DND-41 (cell line): ENCODE results near the gene SLC25A4.

ENCODE experiments used
- ATAC-seq: fragments of 200-7000 bp; cut with Tn5 transposase; 3 replicates; pipeline ENCODE4 v1.9.1; 2021; ENCODE audit warnings: low read depth; ENCODE audit not compliant: insufficient read depth
- DNase-seq: peaks from one replicate; pipeline ENCODE4 v3.0.0-alpha.2; 2020
- H2AFZ ChIP-seq: 2 replicates; pipeline ENCODE4 v1.6.0; 2012; ENCODE audit warnings: low read depth, low read length
- H3K27ac ChIP-seq: 2 replicates; pipeline ENCODE4 v1.5.1; 2012; ENCODE audit warnings: low read length, inconsistent platforms
- H3K27me3 ChIP-seq: fragments of 200-600 bp; sonication (generic); 2 replicates; pipeline ENCODE4 v1.6.0; 2012; ENCODE audit warnings: low read length, mild to moderate bottlenecking, inconsistent platforms; ENCODE audit not compliant: insufficient read depth, poor library complexity
- H3K36me3 ChIP-seq: 2 replicates; pipeline ENCODE4 v1.5.1; 2012; ENCODE audit warnings: low read length, inconsistent platforms; ENCODE audit not compliant: insufficient read depth
- H3K4me1 ChIP-seq: 2 replicates; pipeline ENCODE4 v1.5.1; 2012; ENCODE audit warnings: mild to moderate bottlenecking, low read length; ENCODE audit not compliant: insufficient read depth
- H3K4me2 ChIP-seq: 2 replicates; pipeline ENCODE4 v1.6.0; 2012; ENCODE audit warnings: mild to moderate bottlenecking, moderate library complexity, low read length, inconsistent platforms; ENCODE audit not compliant: insufficient read depth
- H3K4me3 ChIP-seq, 2 experiments: fragments of 200-600 bp in 1 of 2; shearing (Covaris generic) in 1 of 2; 2 replicates each; pipeline ENCODE4 v1.5.1; 2012 to 2016; ENCODE audit warnings: inconsistent platforms in 2 of 2, low read length in 2 of 2, mild to moderate bottlenecking in 2 of 2, low read depth in 1 of 2, moderate library complexity in 1 of 2
- H3K79me2 ChIP-seq: 2 replicates; pipeline ENCODE4 v1.6.0; 2012; ENCODE audit warnings: low read length, inconsistent platforms; ENCODE audit not compliant: insufficient read depth
- H3K9ac ChIP-seq: 2 replicates; pipeline ENCODE4 v1.6.0; 2012; ENCODE audit warnings: low read depth, mild to moderate bottlenecking, inconsistent platforms, low read length, moderate library complexity
- H3K9me3 ChIP-seq: 2 replicates; pipeline ENCODE4 v1.5.1; 2012; ENCODE audit warnings: low read length, moderate library complexity, mild to moderate bottlenecking, inconsistent platforms; ENCODE audit not compliant: insufficient read depth, severe bottlenecking
- H4K20me1 ChIP-seq: 2 replicates; pipeline ENCODE4 v1.6.0; 2012; ENCODE audit warnings: low read length; ENCODE audit not compliant: insufficient read depth
- CTCF ChIP-seq: IDR thresholded peaks from 2 replicates; pipeline ENCODE4 v1.5.1; 2012; ENCODE audit warnings: borderline replicate concordance, low read length, moderate library complexity, mild to moderate bottlenecking; ENCODE audit not compliant: poor library complexity, severe bottlenecking; ENCODE audit errors: extremely low read depth
- EZH2 ChIP-seq: IDR thresholded peaks from 3 replicates; pipeline ENCODE4 v1.6.1; 2012; ENCODE audit warnings: borderline replicate concordance, low read depth, mild to moderate bottlenecking, moderate library complexity, low read length, inconsistent platforms; ENCODE audit not compliant: severe bottlenecking

SLC25A4 gene

GRCh38 chr4:185171373-185172071 lies 28.5 kb downstream of the SLC25A4 start:
- no peak overlapping the region for H3K4me2 ChIP-seq
- H4K20me1 ChIP-seq = peaks cover 46% of the 10 kb centered on the region
- no peaks in the 10 kb centered on the region for H3K27me3 ChIP-seq
- no peaks in the 10 kb centered on the region for H3K9me3 ChIP-seq
- 0 out of 2 replicates have a peak, but pooled peaks cover under 1% of the 10 kb centered on the region for H3K4me1 ChIP-seq
- no peak overlapping the region for H2AFZ ChIP-seq
- no peaks in the 10 kb centered on the region for H3K79me2 ChIP-seq
- ATAC-seq (no peak), DNase-seq (no peak)
- H3K36me3 ChIP-seq = peaks cover 68% of the 10 kb centered on the region
- H3K4me3 ChIP-seq = no peak overlapping the region
- no peak overlapping the region for H3K27ac ChIP-seq
- no peak overlapping the region for H3K9ac ChIP-seq
- no peak for TF ChIP-seq CTCF

GRCh38 chr4:185179488-185179887 lies 36.4 kb downstream of the SLC25A4 start:
- H3K79me2 ChIP-seq = peaks cover 13% of the 10 kb centered on the region
- DNase-seq (no peak), ATAC-seq (no peak)
- H2AFZ ChIP-seq = no peak overlapping the region
- H3K4me3 ChIP-seq = no peak overlapping the region
- H4K20me1 ChIP-seq = peaks cover 37% of the 10 kb centered on the region
- H3K4me1 ChIP-seq = no peaks in the 10 kb centered on the region
- H3K4me2 ChIP-seq = no peak overlapping the region
- peaks cover 19% of the 10 kb centered on the region for H3K36me3 ChIP-seq
- no peak overlapping the region for H3K9ac ChIP-seq
- no peak overlapping the region for H3K27ac ChIP-seq
- no peaks in the 10 kb centered on the region for H3K27me3 ChIP-seq
- H3K9me3 ChIP-seq = no peaks in the 10 kb centered on the region
- TF ChIP-seq EZH2 (no peak), CTCF (no peak)

GRCh38 chr4:185182239-185182638 lies 39.2 kb downstream of the SLC25A4 start:
- peaks cover 24% of the 10 kb centered on the region for H3K79me2 ChIP-seq
- peaks cover 7% of the 10 kb centered on the region; the same call in 1 of the 2 replicates for H3K36me3 ChIP-seq
- H4K20me1 ChIP-seq = peaks cover 34% of the 10 kb centered on the region
- H3K9me3 ChIP-seq = no peaks in the 10 kb centered on the region
- H3K27ac ChIP-seq = no peak overlapping the region
- H3K4me3 ChIP-seq = no peak overlapping the region
- TF ChIP-seq CTCF (no peak), EZH2 (no peak)
- no peaks in the 10 kb centered on the region for H3K27me3 ChIP-seq
- H3K9ac ChIP-seq = no peak overlapping the region
- no peak overlapping the region for H3K4me2 ChIP-seq
- H3K4me1 ChIP-seq = no peaks in the 10 kb centered on the region
- H2AFZ ChIP-seq = no peak overlapping the region
- DNase-seq = no peak
- no peak for ATAC-seq
